H9 (cell line): ENCODE measurements around the gene LRRC3. TPM values are rescaled to one million over a fixed set of nuclear protein-coding genes. Genes with fewer than 3 reads are reported as not detected.

Source experiments
- DNase-seq: peaks from one replicate; pipeline ENCODE4 v3.0.0-alpha.2; 2017
- H2AFZ ChIP-seq: one replicate; pipeline ENCODE4 v1.6.1; 2013; ENCODE audit warnings: mild to moderate bottlenecking, low read length, control low read depth, moderate library complexity
- H2AK5ac ChIP-seq: 2 replicates; pipeline ENCODE4 v1.6.1; 2013; ENCODE audit warnings: low read length, control low read depth, mixed read lengths; ENCODE audit not compliant: insufficient read length
- H2BK120ac ChIP-seq: one replicate; pipeline ENCODE4 v1.6.1; 2013; ENCODE audit warnings: low read depth, mild to moderate bottlenecking, low read length, control low read depth, inconsistent platforms; ENCODE audit not compliant: poor library complexity, severe bottlenecking
- H2BK12ac ChIP-seq: 2 replicates; pipeline ENCODE4 v1.6.1; 2013; ENCODE audit warnings: low read length, control low read depth, mixed read lengths, low read depth; ENCODE audit not compliant: insufficient read length
- H2BK15ac ChIP-seq: 2 replicates; pipeline ENCODE4 v1.6.1; 2013; ENCODE audit warnings: low read depth, low read length, control low read depth
- H2BK20ac ChIP-seq: one replicate; pipeline ENCODE4 v1.6.1; 2013; ENCODE audit warnings: low read depth, mild to moderate bottlenecking, low read length, control low read depth, inconsistent platforms; ENCODE audit not compliant: poor library complexity, severe bottlenecking
- H2BK5ac ChIP-seq: 2 replicates; pipeline ENCODE4 v1.6.1; 2013; ENCODE audit warnings: low read length, control low read depth, mixed read lengths; ENCODE audit not compliant: insufficient read length
- H3K14ac ChIP-seq: 2 replicates; pipeline ENCODE4 v1.6.1; 2013; ENCODE audit warnings: low read length, control low read depth; ENCODE audit not compliant: insufficient read depth
- H3K18ac ChIP-seq: 2 replicates; pipeline ENCODE4 v1.6.1; 2013; ENCODE audit warnings: low read depth, mild to moderate bottlenecking, mixed read lengths, low read length, control low read depth; ENCODE audit not compliant: insufficient read length
- H3K23ac ChIP-seq: 2 replicates; pipeline ENCODE4 v1.6.1; 2013; ENCODE audit warnings: low read length, control low read depth, mixed read lengths, low read depth; ENCODE audit not compliant: insufficient read length
- H3K23me2 ChIP-seq: 2 replicates; pipeline ENCODE4 v1.6.1; 2013; ENCODE audit warnings: low read depth, mild to moderate bottlenecking, mixed read lengths, low read length, control low read depth; ENCODE audit not compliant: insufficient read length, poor library complexity, severe bottlenecking
- H3K27ac ChIP-seq: 2 replicates; pipeline ENCODE4 v1.5.1; 2013; ENCODE audit warnings: low read length, control low read depth, mixed read lengths, low read depth; ENCODE audit not compliant: insufficient read length
- H3K27me3 ChIP-seq: 2 replicates; pipeline ENCODE4 v1.6.1; 2013; ENCODE audit warnings: low read length, control low read depth, inconsistent platforms; ENCODE audit not compliant: insufficient read depth
- H3K4ac ChIP-seq: 2 replicates; pipeline ENCODE4 v1.6.1; 2013; ENCODE audit warnings: low read depth, mild to moderate bottlenecking, control low read depth, inconsistent platforms, low read length, moderate library complexity
- H3K4me1 ChIP-seq: 2 replicates; pipeline ENCODE4 v1.6.1; 2013; ENCODE audit warnings: low read length, control low read depth, inconsistent platforms; ENCODE audit not compliant: insufficient read depth
- H3K4me2 ChIP-seq: 2 replicates; pipeline ENCODE4 v1.6.1; 2013; ENCODE audit warnings: low read length, control low read depth, mixed read lengths; ENCODE audit not compliant: insufficient read length, insufficient read depth
- H3K56ac ChIP-seq: 2 replicates; pipeline ENCODE4 v1.6.1; 2013; ENCODE audit warnings: low read depth, mild to moderate bottlenecking, mixed read lengths, low read length, control low read depth; ENCODE audit not compliant: insufficient read length
- H3K79me1 ChIP-seq: 2 replicates; pipeline ENCODE4 v1.6.1; 2013; ENCODE audit warnings: low read depth, mild to moderate bottlenecking, moderate library complexity, low read length, control low read depth, inconsistent platforms; ENCODE audit not compliant: insufficient read depth, poor library complexity, severe bottlenecking
- H3K79me2 ChIP-seq: 2 replicates; pipeline ENCODE4 v1.6.1; 2013; ENCODE audit warnings: low read length, control low read depth, inconsistent platforms; ENCODE audit not compliant: insufficient read depth
- H3K9ac ChIP-seq: 2 replicates; pipeline ENCODE4 v1.6.1; 2013; ENCODE audit warnings: low read length, control low read depth, mixed read lengths; ENCODE audit not compliant: insufficient read length; ENCODE audit errors: extremely low read depth
- H3K9me3 ChIP-seq: one replicate; pipeline ENCODE4 v1.6.1; 2013; ENCODE audit warnings: low read depth, low read length, inconsistent platforms; ENCODE audit not compliant: control insufficient read depth
- H3T11ph ChIP-seq: one replicate; pipeline ENCODE4 v1.6.1; 2013; ENCODE audit warnings: mild to moderate bottlenecking, low read length, control low read depth, inconsistent platforms
- H4K20me1 ChIP-seq: one replicate; pipeline ENCODE4 v1.6.1; 2013; ENCODE audit not compliant: control insufficient read depth, insufficient read length, insufficient read depth
- H4K5ac ChIP-seq: 2 replicates; pipeline ENCODE4 v1.6.1; 2013; ENCODE audit warnings: low read depth, mild to moderate bottlenecking, mixed read lengths, low read length, control low read depth; ENCODE audit not compliant: insufficient read length
- H4K8ac ChIP-seq: replicated peaks from 2 replicates; pipeline ENCODE4 v1.6.1; 2013; ENCODE audit warnings: low read length, control low read depth, mixed read lengths, low read depth; ENCODE audit not compliant: insufficient read length
- H4K91ac ChIP-seq: 2 replicates; pipeline ENCODE4 v1.6.1; 2013; ENCODE audit warnings: low read depth, mild to moderate bottlenecking, moderate library complexity, mixed read lengths, low read length, control low read depth; ENCODE audit not compliant: insufficient read length
- H3K27ac Mint-ChIP-seq, 3 experiments: 2 replicates in 2 of 3; 3 replicates in 1 of 3; pipeline ENCODE4 v1.8.0; 2020 to 2021; ENCODE audit warnings: mixed read lengths in 3 of 3, mild to moderate bottlenecking in 1 of 3, moderate library complexity in 1 of 3
- H3K27me3 Mint-ChIP-seq: 2 replicates; pipeline ENCODE4 v1.8.0; 2021; ENCODE audit warnings: low read depth, mild to moderate bottlenecking, moderate library complexity, mixed read lengths
- H3K36me3 Mint-ChIP-seq, 3 experiments: 2 replicates in 2 of 3; 3 replicates in 1 of 3; pipeline ENCODE4 v1.8.0; 2020 to 2021; ENCODE audit warnings: low read depth in 3 of 3, mixed read lengths in 3 of 3; ENCODE audit not compliant: insufficient read depth in 1 of 3
- H3K4me1 Mint-ChIP-seq, 2 experiments: 2 replicates each; pipeline ENCODE4 v1.8.0; 2020; ENCODE audit warnings: mixed read lengths in 2 of 2
- H3K4me3 Mint-ChIP-seq, 2 experiments: 2 replicates in 1 of 2; 3 replicates in 1 of 2; pipeline ENCODE4 v1.8.0; 2020 to 2021; ENCODE audit warnings: mild to moderate bottlenecking in 2 of 2, mixed read lengths in 2 of 2, moderate library complexity in 1 of 2
- H3K9me3 Mint-ChIP-seq, 2 experiments: 2 replicates in 1 of 2; 3 replicates in 1 of 2; pipeline ENCODE4 v1.8.0; 2020; ENCODE audit warnings: mild to moderate bottlenecking in 2 of 2, mixed read lengths in 2 of 2, moderate library complexity in 1 of 2
- CTCF ChIP-seq: fragments of 200-600 bp; sonication (generic); conservative IDR thresholded peaks from 3 replicates; pipeline ENCODE4 v1.8.0; 2021; ENCODE audit warnings: antibody characterized with exemption, mild to moderate bottlenecking
- WGBS: extraction: QIAGEN DNeasy Blood & Tissue Kit; methylation state at CpG from one replicate; pipeline ENCODE4 v1.1.7; 2013; ENCODE audit warnings: missing lambda C conversion rate, low lambda C conversion rate, mixed read lengths; ENCODE audit not compliant: insufficient read length; ENCODE audit errors: extremely low coverage; 5-methylcytosine and 5-hydroxymethylcytosine counted together
- total RNA-seq: library from RNA; stranded (reverse); gene quantifications from 2 replicates; pipeline ENCODE4 v1.2.1, GENCODE V29; 2021

LRRC3 gene
- total RNA-seq, 1 experiment from 2014 or later = 3.1 TPM

GRCh38 chr21:44508711-44509445, 53.6 kb downstream of the LRRC3 start:
- Histone ChIP-seq H4K91ac (no peak overlapping the region), H2BK20ac (no peak overlapping the region), H3T11ph (no peak overlapping the region), H3K27ac (no peak overlapping the region), H3K9ac (no peak overlapping the region), H2BK120ac (no peak overlapping the region), H3K56ac (no peak overlapping the region), H3K14ac (no peak overlapping the region), H3K9me3 (no peaks in the 10 kb centered on the region), H3K79me2 (no peaks in the 10 kb centered on the region), H3K18ac (no peak overlapping the region), H3K23ac (no peak overlapping the region), H2BK15ac (no peak overlapping the region), H3K4ac (no peak overlapping the region), H2BK5ac (no peak overlapping the region), H4K5ac (no peak overlapping the region), H4K8ac (no peak overlapping the region), H3K79me1 (no peaks in the 10 kb centered on the region), H2AFZ (no peak overlapping the region), H2BK12ac (no peak overlapping the region), H3K4me2 (no peak overlapping the region), H2AK5ac (no peak overlapping the region), H4K20me1 (peaks cover 5% of the 10 kb centered on the region), H3K4me1 (no peaks in the 10 kb centered on the region), H3K23me2 (no peaks in the 10 kb centered on the region), H3K27me3 (no peaks in the 10 kb centered on the region)
- no peaks in the 10 kb centered on the region for H3K9me3 Mint-ChIP-seq
- WGBS = no CpG with 5 or more reads among the region's 30 CpGs
- H3K27me3 Mint-ChIP-seq = no peaks in the 10 kb centered on the region
- peaks cover 0 to 6% (median 3%) of the 10 kb centered on the region in 3 experiments; a peak in 4 of 7 replicates for H3K36me3 Mint-ChIP-seq
- H3K4me1 Mint-ChIP-seq = peaks cover 0 to 5% of the 10 kb centered on the region in 2 experiments; a peak in 2 of 4 replicates
- H3K27ac Mint-ChIP-seq = no peak overlapping the region
- TF ChIP-seq CTCF = no peak
- no peak for DNase-seq
- H3K4me3 Mint-ChIP-seq = no peak overlapping the region
